Right lobe of liver (tissue), 4 donors: ENCODE results near the gene GGT6.

Source experiments
- POLR2A ChIP-seq: fragments of 450-650 bp; IDR thresholded peaks from one replicate; pipeline ENCODE4 v1.6.1; 2017; ENCODE audit warnings: antibody characterized with exemption, mild to moderate bottlenecking
- TF ChIP-seq, protein P1 (sequence below), 4 donors: fragments of 200-600 bp in 3 of 4; fragments of 450-650 bp in 1 of 4; IDR thresholded peaks; one replicate each; pipeline versions ENCODE4 v1.5.1 to v1.8.0; 2016 to 2022; ENCODE audit warnings: antibody characterized with exemption in 4 of 4, mild to moderate bottlenecking in 2 of 4
- donor health status: DM: no; HTN: no; CAD: no.
- donor health status: DM: no; HTN: no; CAD: no.
- donor health status: DM: no; HTN: yes; CAD: no.

GRCh38 chr17:4583206-4583605 is 22.8 kb upstream of the GGT6 start:
- TF ChIP-seq, protein P1, sequence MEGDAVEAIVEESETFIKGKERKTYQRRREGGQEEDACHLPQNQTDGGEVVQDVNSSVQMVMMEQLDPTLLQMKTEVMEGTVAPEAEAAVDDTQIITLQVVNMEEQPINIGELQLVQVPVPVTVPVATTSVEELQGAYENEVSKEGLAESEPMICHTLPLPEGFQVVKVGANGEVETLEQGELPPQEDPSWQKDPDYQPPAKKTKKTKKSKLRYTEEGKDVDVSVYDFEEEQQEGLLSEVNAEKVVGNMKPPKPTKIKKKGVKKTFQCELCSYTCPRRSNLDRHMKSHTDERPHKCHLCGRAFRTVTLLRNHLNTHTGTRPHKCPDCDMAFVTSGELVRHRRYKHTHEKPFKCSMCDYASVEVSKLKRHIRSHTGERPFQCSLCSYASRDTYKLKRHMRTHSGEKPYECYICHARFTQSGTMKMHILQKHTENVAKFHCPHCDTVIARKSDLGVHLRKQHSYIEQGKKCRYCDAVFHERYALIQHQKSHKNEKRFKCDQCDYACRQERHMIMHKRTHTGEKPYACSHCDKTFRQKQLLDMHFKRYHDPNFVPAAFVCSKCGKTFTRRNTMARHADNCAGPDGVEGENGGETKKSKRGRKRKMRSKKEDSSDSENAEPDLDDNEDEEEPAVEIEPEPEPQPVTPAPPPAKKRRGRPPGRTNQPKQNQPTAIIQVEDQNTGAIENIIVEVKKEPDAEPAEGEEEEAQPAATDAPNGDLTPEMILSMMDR (IDR thresholded peaks at IDR 0.05), result no peak
- no peak for TF ChIP-seq POLR2A
